ENCODE data around the gene SNRNP35.

GRCh38 chr12:123433615-123434014 is 24.3 kb upstream of the SNRNP35 start:
- no peak for TF ChIP-seq EZH2 (IDR thresholded peaks at IDR 0.05; ENCODE audit: borderline replicate concordance, low read depth, low read length, poor library complexity, severe bottlenecking)
- no peak for TF ChIP-seq CTCF (conservative IDR thresholded peaks at IDR 0.05; ENCODE audit: low read depth, low read length)

Data from A673 (cell line).